ENCODE measurements around the gene POMT1. TPM values are rescaled to one million over a fixed set of nuclear protein-coding genes. Genes with fewer than 3 reads are reported as not detected.

The POMT1 gene
- total RNA-seq, 1 donor from 2014 or later = 29.3 TPM

DNA sequence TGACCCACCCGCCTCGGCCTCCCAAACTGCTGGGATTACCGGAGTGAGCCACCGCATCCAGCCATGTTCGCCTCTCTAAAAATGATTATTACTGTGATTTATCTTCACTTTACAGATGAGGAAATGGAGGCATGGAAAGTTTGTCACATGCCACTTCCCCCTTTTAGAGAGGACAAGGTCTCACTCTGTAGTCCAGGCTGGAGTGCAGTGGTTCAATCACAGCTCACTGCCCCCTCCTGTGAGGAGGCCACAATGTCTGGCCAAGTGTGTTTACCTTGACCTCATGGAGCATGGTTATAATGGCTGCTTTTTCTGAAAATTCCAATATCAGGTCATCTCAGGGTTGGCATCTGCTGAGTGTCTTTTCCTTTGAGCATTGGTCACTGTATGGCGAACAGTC lies 49.3 kb downstream of the POMT1 start:
- H3K4me3 ChIP-seq (ENCODE audit: low read depth, low read length) = no peak overlapping the region
- TF ChIP-seq, protein P1, sequence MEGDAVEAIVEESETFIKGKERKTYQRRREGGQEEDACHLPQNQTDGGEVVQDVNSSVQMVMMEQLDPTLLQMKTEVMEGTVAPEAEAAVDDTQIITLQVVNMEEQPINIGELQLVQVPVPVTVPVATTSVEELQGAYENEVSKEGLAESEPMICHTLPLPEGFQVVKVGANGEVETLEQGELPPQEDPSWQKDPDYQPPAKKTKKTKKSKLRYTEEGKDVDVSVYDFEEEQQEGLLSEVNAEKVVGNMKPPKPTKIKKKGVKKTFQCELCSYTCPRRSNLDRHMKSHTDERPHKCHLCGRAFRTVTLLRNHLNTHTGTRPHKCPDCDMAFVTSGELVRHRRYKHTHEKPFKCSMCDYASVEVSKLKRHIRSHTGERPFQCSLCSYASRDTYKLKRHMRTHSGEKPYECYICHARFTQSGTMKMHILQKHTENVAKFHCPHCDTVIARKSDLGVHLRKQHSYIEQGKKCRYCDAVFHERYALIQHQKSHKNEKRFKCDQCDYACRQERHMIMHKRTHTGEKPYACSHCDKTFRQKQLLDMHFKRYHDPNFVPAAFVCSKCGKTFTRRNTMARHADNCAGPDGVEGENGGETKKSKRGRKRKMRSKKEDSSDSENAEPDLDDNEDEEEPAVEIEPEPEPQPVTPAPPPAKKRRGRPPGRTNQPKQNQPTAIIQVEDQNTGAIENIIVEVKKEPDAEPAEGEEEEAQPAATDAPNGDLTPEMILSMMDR (IDR thresholded peaks at IDR 0.05; ENCODE audit: insufficient read depth, low read length, poor library complexity, severe bottlenecking) = no peak
- H3K27me3 ChIP-seq (ENCODE audit: control insufficient read depth, insufficient read depth, low read length) = peaks cover 40% of the 10 kb centered on the region
- no peak for DNase-seq (ENCODE audit: low read depth)
- H3K36me3 ChIP-seq (ENCODE audit: control insufficient read depth, insufficient read depth, low read length) = no peaks in the 10 kb centered on the region

DNA sequence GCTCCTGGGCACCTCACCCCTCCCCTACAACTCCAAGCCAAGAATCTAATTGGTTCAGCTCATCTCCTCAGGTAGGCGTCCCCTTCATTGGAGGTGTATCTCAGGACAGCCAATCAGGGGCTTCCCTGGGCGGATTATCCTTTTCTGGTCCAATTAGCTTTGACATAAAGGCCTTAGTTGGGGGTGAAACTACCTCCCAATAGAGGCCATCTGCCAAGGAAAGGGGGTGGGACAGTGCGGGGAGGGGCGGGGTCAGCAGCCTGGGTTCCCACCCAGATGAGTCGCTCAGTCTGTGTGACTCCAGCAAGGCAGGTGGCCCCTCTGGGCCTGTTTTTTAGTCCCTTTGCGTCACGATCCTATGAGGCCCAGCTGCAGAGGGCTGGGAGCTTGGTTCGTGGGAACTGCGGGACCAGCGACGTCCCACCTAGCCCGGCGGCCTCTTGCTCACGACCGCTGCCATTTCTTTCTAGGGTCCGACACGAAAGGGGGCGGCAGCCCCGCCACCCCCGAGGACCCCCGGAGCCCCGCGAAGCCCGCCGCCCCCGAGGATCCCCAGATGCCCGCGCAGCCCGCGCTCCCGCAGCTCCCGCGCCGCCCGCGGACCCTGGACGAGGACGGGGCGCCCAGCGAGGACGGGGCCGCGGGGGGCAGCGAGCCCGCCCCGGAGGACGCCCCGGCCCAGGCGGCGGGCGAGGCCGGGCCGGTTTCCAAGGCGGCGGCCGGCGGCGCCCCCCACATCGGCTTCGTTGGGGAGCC lies 51.5 kb downstream of the POMT1 start:
- TF ChIP-seq, protein P1 (IDR thresholded peaks at IDR 0.05; ENCODE audit: insufficient read depth, low read length, poor library complexity, severe bottlenecking) = no peak
- Histone ChIP-seq H3K27me3 (ENCODE audit: control insufficient read depth, insufficient read depth, low read length) (peaks cover 34% of the 10 kb centered on the region), H3K36me3 (ENCODE audit: control insufficient read depth, insufficient read depth, low read length) (no peaks in the 10 kb centered on the region), H3K4me3 (ENCODE audit: low read depth, low read length) (no peak overlapping the region)
- no peak for DNase-seq (ENCODE audit: low read depth)

GRCh38 chr9:131554843-131555351 lies 52.2 kb downstream of the POMT1 start:
- TF ChIP-seq, protein P1 (IDR thresholded peaks at IDR 0.05; ENCODE audit: insufficient read depth, low read length, poor library complexity, severe bottlenecking) = no peak

DNA sequence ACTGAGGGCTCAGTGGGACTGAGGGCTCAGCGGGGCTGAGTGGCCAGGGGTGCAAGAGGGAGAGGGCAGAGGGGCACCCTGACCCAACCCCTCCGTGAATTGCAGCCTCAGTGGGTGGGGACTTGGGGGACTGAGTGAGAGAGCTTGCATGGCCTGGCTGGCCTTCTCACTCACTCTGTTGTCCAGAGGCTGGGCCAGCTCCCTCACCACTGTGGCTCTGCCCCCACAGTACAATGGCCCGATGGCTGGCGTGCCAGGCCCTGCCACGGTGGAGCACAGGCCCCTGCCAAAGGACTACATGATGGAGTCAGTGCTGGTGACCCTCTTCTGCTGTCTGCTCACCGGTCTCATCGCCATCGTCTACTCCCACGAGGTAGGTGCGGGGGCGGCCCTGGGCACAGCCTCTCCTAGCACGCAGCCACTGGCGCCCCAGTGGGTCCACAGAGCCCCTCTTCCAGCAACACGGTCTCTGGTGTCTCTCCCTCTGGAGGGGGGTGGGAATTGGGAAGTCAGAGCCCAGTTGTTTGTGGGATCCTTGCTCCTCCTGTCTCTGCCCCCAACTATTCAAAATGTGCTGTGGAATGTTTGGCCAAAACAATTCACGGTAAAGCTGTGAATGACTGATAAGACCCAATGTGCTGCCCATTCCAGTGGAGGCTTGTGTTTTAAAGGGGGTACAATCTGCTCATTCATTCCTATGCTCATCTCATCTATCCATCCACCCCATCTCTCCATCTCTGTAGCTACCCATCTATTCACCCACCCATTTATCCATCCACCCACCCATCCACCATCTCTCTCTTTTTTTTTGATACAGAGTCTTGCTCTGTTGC lies 53.3 kb downstream of the POMT1 start:
- H3K27me3 ChIP-seq (ENCODE audit: control insufficient read depth, insufficient read depth, low read length) = peaks cover 32% of the 10 kb centered on the region
- TF ChIP-seq, protein P1 (IDR thresholded peaks at IDR 0.05; ENCODE audit: insufficient read depth, low read length, poor library complexity, severe bottlenecking) = no peak
- no peak for DNase-seq (ENCODE audit: low read depth)
- no peak overlapping the region for H3K4me3 ChIP-seq (ENCODE audit: low read depth, low read length)
- no peaks in the 10 kb centered on the region for H3K36me3 ChIP-seq (ENCODE audit: control insufficient read depth, insufficient read depth, low read length)

More at GRCh38 chr9:131554843-131555351, 52.2 kb downstream of the POMT1 start:
- Histone ChIP-seq H3K36me3 (ENCODE audit: control insufficient read depth, insufficient read depth, low read length) (no peaks in the 10 kb centered on the region), H3K27me3 (ENCODE audit: control insufficient read depth, insufficient read depth, low read length) (peaks cover 34% of the 10 kb centered on the region), H3K4me3 (ENCODE audit: low read depth, low read length) (no peak overlapping the region)
- no peak for DNase-seq (ENCODE audit: low read depth)

DNA sequence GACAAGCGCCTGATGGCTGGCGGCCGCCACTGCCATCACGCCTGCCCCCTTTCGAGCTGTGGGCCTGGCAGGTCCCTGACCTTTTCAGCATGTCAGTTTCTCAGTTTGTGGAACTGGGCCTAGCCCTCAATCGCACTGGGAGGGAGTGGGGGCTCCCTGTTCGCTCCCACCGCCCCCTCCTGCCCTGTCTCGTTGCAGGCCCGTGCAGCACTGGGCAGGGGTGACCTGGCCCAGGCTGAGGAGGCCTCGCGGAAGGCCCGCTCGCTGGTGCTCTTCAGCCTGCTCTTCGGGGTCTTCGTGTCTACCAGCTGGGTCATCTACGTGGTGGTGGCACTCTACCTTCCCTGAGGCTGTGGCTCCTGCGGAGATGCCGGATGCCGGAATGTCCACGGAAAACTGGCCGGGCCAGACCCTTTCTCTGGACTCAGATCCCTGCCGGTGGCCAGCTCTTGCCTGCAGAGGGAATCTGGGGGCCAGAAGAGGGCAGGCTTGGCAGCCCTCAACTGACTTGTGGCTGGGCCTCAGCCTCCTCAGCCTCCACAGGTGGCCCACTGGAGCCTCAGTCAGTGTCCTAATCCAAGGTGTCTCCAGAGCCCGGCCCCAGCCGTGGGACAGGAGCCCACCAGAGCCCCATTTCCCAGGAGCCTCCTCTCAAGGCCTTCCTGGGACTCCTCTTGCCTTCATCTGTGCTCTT lies 55.3 kb downstream of the POMT1 start:
- Histone ChIP-seq H3K36me3 (ENCODE audit: control insufficient read depth, insufficient read depth, low read length) (no peaks in the 10 kb centered on the region), H3K27me3 (ENCODE audit: control insufficient read depth, insufficient read depth, low read length) (peaks cover 28% of the 10 kb centered on the region), H3K4me3 (ENCODE audit: low read depth, low read length) (no peak overlapping the region)
- TF ChIP-seq, protein P1 (IDR thresholded peaks at IDR 0.05; ENCODE audit: insufficient read depth, low read length, poor library complexity, severe bottlenecking) = no peak
- no peak for DNase-seq (ENCODE audit: low read depth)
